ENCODE measurements around the gene CLSTN2. TPM values are rescaled to one million over a fixed set of nuclear protein-coding genes. Genes with fewer than 3 reads are reported as not detected.

The CLSTN2 gene
- total and polyA plus RNA-seq, 2 of the 8 experiments (the other 6 are each of a cell fraction or from before 2014, with no cell fraction given) = 0.39 to 0.52 TPM

DNA sequence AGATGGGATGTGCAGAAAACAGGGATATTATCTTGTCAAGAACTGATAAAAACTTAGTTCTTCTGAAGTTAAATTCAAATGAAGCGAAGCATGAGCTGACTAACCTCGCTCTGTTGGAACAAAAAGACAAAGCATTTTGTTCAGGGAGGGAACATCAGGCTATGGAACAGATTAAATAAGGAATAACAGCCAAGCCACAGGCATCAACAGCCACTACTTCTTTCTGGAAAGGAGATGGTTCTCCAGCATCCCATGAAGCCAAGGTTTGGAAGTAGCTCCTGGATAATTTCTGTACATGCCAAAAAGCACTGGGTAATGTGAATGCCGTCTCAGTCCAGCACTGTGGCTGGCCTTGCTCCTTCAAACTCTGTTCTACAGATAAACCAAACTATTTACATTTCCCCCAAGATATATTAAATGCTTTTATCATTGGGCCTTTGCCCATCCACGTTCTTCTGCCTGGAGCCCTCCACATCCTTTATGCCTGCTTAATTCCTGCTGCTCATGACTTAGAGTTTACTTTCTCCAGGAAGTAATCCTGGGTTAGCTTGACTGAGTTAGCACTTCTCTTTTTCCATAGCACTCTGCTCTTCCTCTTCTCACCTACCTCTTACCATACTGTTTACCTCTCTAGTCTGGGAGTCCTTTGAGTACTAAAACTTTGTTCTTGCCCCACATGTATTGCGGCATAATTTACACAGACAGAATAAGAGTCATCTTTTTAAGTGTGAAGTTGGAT is 232.0 kb downstream of the CLSTN2 start (continued):
- TF ChIP-seq EGR1 (IDR thresholded peaks at IDR 0.05; ENCODE audit: borderline replicate concordance, low read depth, low read length) = no peak
- no peak for TF ChIP-seq ZNF274 (IDR thresholded peaks at IDR 0.05; ENCODE audit: borderline replicate concordance, extremely low read depth, low read length)
- no peak for TF ChIP-seq ASH2L (IDR thresholded peaks at IDR 0.05; ENCODE audit: low read length)
- no peak for TF ChIP-seq FOSL1 (IDR thresholded peaks at IDR 0.05; ENCODE audit: insufficient read depth, low read depth, low read length)
- TF ChIP-seq CEBPB (IDR thresholded peaks at IDR 0.05; ENCODE audit: low read depth, low read length) = no peak
- TF ChIP-seq JUN (IDR thresholded peaks at IDR 0.05; ENCODE audit: low read depth, low read length) = no peak
- no peak for TF ChIP-seq CHD2 (IDR thresholded peaks at IDR 0.05; ENCODE audit: low read length)
- no peak for TF ChIP-seq TCF12 (IDR thresholded peaks at IDR 0.05; ENCODE audit: low read depth, low read length)

Data from H1 (cell line).